NCI-H226 (cell line): ENCODE measurements around the gene PMEL.
A peak's percentile ranks its signal among the peaks of the same experiment; 100 is the strongest.
"Not testable (repeated sequence)": the region's sequence is repeated elsewhere in the genome, so short reads cannot be mapped to it uniquely, and the experiment has no call there.

Experiments used
- DNase-seq: peaks from one replicate; pipeline ENCODE4 v3.0.0-alpha.2; 2015

PMEL gene

GRCh38 chr12:55940065-55940732 is 25.6 kb downstream of the PMEL start:
- peak; percentile 87 for DNase-seq

DNA sequence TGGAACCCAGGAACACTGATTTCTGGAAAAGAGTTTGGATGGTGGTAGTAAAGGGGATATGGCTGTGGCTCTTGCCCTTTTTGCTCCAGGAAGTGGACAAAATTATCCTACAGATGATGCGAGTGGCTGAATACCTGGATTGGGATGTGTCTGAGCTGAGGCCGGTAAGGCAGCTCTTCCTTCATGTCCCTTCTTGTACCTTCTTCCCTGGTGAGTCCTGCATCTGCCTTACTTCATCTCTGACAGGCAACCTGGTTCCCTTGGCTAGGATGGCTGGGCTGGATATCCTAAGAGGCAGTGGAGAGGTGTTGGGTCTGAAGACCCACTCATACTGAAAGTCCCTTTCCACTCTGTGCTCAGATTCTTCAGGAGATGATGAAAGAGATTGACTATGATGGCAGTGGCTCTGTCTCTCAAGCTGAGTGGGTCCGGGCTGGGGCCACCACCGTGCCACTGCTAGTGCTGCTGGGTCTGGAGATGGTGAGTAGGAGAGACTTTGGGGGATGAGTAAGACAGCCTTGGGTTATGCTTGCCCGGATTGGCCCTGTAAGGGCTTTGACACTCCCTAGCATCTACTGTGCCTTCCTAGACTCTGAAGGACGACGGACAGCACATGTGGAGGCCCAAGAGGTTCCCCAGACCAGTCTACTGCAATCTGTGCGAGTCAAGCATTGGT is 26.9 kb downstream of the PMEL start:
- no peak for DNase-seq

- DNase-seq = peak; percentile 71
These were observed 27.9 kb downstream of the PMEL start for GRCh38 chr12:55937981-55938380.

DNA sequence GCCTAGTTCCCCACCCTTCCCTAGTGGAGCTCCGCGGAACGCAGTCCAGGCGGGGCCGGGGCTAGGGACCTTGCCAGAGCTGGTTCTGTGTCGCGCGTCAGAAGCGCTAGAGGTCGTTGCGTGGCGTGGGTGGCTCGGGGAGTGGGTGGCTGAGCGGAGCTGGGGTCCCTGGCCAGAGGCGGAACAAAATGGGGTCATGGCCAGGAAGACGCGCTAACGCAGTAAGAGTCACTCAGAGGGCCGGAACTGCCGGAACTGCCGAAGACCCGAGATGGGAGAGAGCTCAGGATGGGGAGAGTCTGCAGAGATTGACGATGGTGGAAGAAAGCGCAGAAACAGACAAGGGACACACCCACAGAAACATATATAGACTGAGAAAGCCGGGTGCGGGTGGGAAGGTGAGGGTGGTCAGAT is 30.1 kb downstream of the PMEL start:
- no peak for DNase-seq

DNA sequence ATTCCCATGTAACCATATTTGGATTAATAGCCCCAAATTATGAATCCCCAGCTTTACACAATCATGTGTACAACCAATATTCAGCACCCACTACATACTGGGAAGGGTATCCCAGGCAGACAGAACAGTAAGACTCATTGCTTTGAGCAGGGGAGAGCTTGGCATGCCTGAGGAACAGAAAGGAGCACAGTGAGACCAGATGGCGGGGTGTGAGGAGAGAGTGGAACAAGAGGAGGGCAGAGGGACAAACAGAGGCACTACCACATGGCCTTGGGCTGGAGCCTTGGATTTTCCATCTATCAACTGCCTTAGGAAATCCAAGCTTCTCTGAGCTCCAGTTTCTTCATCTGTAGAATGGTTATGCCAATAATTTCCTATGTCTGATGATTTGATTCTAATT is 31.1 kb downstream of the PMEL start:
- no peak for DNase-seq

- no peak for DNase-seq
These were observed 31.8 kb downstream of the PMEL start for GRCh38 chr12:55933799-55934742.

DNA sequence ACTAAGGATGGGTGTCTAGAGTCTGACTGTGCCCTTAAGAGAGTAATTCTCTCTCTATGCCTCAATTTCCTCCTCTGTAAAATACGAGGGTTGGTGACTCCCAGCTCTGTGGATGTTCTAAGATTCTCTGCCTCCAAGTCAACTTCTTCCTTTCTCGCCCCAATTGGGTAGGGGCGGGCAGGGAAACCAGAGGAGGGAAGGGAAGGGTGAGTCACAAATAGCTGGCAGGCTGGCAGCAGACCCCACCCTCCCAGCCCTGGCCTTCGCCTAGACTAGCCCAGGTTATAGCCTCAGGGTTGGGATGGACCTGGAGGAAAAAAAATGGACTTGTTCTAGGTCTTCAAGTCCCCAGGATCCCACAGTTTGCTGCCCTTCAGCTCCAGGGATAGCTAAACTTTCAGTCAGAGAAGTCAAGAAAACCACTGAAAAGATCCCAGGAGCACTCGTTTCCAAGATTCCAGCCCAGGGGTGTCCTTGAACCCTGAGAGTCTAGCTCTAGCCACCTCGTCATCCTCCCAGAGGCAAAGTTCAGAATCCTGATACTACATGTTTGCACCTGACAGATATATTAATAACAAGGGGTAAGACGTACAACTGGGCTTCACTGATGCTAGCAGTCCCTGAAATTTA is 32.6 kb downstream of the PMEL start:
- DNase-seq = peak; percentile 86

GRCh38 chr12:55932551-55932910 is 33.3 kb downstream of the PMEL start:
- DNase-seq = no peak

- peak; percentile 28 for DNase-seq
These were observed 33.9 kb downstream of the PMEL start for GRCh38 chr12:55931780-55932550.

GRCh38 chr12:55931317-55931779 is 34.5 kb downstream of the PMEL start:
- DNase-seq = no peak

DNA sequence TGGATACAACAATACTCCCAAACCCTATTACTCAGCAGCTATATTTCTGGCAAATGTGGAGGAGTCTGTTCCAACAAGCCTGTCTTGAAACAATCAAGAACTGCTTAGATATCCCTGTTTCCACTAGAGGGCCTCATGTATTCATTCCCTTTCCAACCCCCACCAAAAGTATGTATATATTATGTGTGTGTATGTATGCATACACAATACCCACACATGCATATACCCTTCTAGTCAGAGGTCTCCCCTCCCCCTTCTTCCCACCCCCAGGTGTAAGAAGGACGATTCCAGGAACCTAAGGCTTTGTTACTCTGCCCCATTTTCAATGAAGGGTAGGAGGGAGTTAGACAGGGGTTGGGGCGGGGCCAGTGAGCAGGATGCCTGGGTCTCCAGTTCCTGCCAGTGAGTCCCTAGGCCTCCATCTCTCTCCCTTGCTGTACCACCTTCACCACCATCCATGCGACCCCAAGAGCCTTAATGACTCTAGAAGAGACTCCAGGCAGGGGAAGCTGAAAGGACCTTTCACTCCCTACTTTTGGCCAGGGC is 35.0 kb downstream of the PMEL start, which contains the start of gene DGKA:
DGKA (plus strand) TSS at position 392 of the 546 bp plus-strand sequence. CDS start 5,342 bp downstream, outside the sequence.
- peak; percentile 71 for DNase-seq

GRCh38 chr12:55929306-55929791 is 36.5 kb downstream of the PMEL start:
- DNase-seq = no peak

- DNase-seq = peak; percentile 56
These were observed 38.0 kb downstream of the PMEL start, which contains the start of gene PYM1 for GRCh38 chr12:55927588-55928502. TSS of gene PYM1 (minus strand) at chr12:55927894. CDS start at chr12:55927761, 133 bp downstream.

- peak; percentile 94 for DNase-seq
These were observed 38.9 kb downstream of the PMEL start for GRCh38 chr12:55926738-55927587.

DNA sequence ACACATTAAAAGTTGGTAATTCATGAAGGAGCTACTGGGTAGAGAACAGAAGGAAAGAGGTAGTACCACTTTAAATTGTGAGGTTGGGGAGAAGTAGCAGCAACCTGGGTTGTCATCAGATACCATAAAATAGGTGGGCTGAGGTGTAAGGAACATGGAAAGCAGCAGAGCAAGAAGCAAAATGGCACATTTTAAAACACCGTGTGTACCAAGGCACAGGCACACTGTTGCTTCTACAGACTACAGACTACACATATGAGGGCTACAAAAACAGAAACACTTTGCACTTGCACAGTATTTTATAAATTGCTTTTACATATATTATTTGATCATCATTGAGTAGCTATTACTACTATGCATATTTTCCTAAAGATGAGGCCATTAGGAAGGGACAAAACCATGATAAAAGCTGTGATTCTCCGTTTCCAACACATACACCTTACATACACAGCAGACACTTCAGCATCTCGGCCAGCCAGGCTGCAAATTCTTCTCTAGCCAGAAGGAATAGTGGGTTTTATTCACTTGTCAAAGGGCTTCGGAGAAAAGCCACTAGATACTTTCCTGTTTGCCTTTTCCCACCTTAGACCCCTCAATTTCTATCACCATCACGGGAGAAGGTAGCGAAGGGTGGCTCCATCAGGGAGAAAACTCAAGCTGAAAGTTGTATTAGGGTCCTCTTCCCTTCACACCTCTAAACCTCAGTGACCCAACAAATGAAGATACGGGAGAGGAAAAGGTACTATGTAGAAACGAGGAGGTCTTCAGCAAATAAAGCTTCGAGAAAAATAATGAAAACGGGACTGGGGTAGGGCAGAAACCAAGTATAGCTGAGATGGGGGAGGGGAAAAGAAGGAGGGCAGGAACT is 39.7 kb downstream of the PMEL start:
- no peak for DNase-seq

GRCh38 chr12:55925371-55925770 is 40.5 kb downstream of the PMEL start:
- no peak for DNase-seq

- not testable (repeated sequence) for DNase-seq
These were observed 42.2 kb downstream of the PMEL start for GRCh38 chr12:55923648-55924047.

DNA sequence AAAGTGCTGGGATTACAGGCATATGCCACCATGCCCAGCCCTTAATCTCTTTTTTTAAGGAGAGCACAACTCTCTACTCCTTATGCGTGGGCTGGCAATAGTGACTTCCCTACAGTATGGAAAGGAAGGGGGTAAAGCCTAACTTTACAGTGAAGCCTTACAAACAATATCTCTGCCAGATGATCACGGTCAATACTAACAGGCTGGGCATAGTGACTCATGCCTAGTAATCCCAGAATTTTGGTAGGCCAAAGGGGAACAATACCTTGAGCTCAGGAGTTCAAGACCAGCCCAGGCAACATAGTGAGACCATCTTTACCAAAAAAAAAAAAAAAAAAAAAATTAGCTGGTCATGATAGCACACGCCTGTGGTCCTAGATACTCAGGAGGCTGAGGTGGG is 43.7 kb downstream of the PMEL start:
- DNase-seq = no peak
